Smooth muscle cell of the brain vasculature (primary cell): ENCODE measurements around the gene CNTNAP4.

Source experiments
- DNase-seq: peaks from one replicate; pipeline ENCODE4 v3.0.0-alpha.2; 2012; ENCODE audit warnings: low read depth, low spot score

CNTNAP4 gene

GRCh38 chr16:76276745-76277438, at the start of gene CNTNAP4:
Gene CNTNAP4, plus strand, starts transcription at chr16:76277401. Its CDS starts 262 bp downstream, at chr16:76277663.
- DNase-seq = no peak

GRCh38 chr16:76228546-76229146, 48.6 kb upstream of the CNTNAP4 start:
- DNase-seq = no peak

DNA sequence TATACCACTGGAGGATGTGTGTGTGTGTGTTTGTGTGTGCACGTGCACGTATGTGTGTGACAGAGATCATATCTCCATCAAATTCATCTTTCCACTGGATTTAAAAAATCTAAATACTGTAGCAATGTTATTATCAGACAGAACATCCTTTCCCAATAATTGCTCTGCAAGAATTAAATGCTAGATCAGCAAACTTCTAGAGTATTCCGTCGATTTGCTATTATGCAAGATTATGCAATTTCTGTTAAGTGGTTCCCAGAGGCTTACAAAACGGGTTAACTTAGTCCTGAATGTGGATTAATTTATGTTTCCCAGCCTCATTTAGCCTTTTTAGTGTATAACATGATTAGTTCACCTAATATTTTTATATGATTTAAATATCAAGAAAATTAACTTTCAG, 44.5 kb upstream of the CNTNAP4 start:
- no peak for DNase-seq

DNA sequence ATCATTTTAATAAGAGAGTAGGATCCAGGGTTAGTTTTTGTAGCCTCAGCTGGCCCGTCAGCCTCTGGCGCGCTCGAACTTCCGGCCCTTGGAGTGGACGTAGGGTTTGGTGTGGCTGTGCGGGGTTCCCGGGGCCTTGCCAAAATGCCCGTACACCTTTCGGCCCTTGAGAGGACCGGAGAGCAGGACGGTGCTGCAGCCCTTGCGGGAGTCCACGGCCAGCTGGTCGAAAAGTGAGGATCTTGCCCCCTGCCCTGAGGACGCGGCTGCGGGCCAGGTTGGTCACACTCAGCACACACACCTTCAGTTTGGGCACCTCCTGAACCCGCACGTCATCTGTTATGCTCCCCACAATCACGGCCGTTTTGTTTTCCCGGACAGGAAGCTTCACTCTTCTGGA, 42.2 kb upstream of the CNTNAP4 start:
- DNase-seq = no peak

GRCh38 chr16:76235426-76235825, 41.8 kb upstream of the CNTNAP4 start:
- DNase-seq = no peak

- no peak for DNase-seq
These were observed 39.7 kb upstream of the CNTNAP4 start for GRCh38 chr16:76237471-76237870.

DNA sequence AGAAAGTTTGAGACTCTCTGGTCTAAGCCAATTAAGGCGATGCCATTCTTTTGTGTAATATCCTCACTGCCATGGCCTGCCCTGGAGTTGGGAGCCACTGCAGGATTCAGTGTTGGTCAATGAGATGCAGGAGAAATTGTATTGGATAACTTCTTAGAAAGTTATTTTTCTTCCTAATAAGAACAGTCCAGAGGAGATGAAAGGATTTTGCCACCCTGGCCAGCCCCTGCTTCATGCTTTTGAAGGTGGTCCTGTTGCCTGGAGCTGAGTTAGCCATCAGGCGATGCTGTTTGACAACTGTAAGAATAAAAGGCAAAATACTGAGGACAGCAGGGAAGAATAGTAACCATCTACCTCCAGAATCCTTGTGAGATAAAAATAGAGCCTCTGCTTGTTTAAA, 35.4 kb upstream of the CNTNAP4 start:
- no peak for DNase-seq

- DNase-seq = no peak
These were observed 33.6 kb upstream of the CNTNAP4 start for GRCh38 chr16:76243620-76244019.

DNA sequence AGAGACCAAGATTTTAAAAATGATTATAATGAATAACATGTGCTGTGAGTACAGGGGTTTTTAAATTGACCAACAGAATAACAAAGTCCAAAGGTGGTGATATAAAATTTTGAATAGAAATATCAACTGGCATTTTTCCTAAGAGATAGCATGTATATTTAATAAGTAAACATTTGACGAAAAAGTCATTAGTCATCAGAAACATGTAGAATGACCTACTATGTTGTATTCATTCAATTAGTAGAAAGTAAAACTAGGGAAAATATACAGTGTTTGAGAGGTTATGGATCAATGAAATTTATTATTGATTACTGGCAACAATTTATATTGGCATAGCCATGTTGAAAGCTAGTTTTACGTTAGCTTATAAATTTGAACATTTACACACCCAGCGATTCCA, 30.6 kb upstream of the CNTNAP4 start:
- no peak for DNase-seq

DNA sequence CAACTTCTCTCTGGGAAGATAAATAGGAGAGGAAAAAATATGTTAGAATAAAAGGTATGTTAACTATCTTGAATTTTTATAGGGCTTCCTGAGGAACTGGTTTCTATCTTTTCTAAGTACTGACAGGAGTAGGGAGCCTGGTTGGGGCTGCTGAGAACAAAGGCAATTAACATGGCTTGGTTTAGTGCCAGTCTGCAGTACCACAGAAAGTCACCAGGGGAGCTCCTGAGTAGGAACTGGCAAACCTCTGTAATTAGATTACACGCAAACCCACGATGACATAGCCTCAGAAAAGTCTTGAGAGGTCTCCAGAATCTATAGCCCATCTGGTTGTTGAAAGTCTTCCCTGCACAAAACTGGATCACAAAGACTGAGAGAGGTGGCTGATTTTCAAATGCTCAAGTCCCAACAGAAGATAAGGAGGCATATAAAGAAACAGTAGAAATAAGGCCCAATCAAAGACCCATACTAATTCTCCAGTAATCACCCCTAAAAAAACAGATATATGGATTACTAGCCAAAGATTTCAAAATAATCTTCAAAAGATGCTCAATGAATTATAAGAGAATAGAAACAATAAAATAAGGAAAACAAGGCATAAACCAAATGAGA, 11.7 kb upstream of the CNTNAP4 start:
- DNase-seq = no peak

- no peak for DNase-seq
These were observed 8.4 kb upstream of the CNTNAP4 start for GRCh38 chr16:76268824-76269223.

GRCh38 chr16:76277460-76278030, 344 bp downstream of the CNTNAP4 start:
- no peak for DNase-seq

DNA sequence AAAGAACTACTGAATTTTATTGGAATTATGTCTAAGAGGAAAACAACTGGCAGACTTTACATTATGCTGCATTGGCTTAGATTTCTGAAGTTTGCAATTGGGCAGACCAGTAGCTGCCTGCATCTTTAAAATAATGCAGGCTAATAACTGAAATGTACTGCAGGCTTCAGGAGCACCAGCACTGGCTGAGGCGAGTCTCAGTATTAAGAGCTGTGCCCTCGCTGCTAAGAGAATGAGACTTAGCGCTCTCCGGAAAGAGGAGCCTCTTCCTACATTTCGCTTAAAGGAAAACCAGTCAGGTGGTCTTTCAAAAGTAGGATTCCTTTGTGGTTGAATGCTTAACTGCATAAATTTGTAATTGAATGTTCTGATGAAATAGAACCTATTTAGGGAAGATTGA, 885 bp downstream of the CNTNAP4 start:
- no peak for DNase-seq

DNA sequence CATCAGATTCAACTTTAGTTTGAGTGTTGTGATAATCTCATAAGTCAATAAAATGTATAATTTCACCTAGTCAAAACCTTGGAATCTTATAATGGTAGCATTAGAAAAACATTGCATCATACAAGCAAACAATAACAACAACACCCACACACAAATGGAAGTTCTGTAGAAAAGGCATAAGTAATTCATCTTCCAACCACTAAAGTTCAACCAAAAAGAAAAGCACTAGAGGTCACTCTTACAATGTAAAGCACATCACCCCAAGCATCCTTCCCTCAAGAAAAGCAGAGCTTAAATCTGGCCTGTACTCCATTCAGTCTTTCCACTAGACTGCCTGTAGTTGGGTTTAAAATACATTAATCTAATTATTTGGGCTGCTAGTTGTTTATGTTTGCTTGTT, 1.8 kb downstream of the CNTNAP4 start:
- DNase-seq = no peak

DNA sequence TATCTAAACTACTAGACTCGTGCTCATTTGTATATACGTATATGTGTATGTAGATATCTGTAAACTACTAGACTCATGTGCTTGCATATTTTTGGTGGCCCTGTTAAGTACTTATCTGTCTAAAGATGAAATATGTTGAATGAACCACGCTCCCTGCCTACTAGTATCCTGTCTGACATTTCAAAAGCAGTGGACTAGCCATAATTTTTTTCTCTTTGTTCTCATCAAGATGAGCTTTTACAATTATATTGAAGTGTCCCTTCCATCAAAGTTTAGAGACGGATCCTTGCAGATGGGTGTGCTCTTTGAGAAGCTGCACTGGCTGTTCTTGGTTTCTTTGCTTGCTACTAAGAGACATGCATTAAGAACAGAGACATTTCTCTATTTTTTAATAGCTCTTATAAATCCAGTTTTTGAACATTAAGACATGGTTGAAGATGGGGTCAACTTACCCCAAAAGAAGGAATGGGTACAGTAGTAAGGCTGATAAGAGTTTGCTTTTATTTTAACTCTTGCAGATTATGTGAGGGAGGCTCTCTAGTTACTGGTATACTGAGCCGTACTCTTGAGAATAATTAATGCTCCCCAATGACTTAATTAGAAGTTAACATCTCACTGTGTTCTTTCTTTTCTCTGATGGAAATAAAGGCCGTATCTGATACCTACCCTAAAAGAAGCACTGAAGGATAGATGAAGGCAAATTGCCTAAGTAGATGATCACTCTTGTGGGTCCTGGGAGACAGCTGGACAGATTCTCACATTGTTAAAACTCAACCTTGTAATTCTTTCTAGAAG, 3.4 kb downstream of the CNTNAP4 start:
- no peak for DNase-seq

GRCh38 chr16:76287466-76287865, 10.3 kb downstream of the CNTNAP4 start:
- DNase-seq = no peak

DNA sequence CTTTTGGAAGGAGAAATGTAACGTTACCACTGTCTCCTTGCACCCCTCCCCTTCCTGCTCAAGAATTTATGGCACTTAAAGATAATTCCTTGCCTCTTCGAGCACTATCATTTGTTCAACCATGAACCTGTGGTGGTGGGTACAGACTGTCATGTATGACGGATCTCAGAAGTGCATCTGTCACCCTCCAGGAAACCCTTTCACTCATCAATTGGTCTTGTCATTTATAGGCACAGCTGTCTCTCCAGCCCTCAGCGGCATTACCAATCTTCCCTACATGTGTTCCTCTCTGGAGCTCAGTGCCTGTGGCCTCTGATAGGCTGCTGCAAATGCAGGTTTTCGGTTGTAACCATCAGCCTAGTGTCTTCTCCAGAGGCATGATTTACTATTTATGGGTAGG, 15.0 kb downstream of the CNTNAP4 start:
- DNase-seq = no peak

GRCh38 chr16:76293980-76294379, 16.8 kb downstream of the CNTNAP4 start:
- no peak for DNase-seq

DNA sequence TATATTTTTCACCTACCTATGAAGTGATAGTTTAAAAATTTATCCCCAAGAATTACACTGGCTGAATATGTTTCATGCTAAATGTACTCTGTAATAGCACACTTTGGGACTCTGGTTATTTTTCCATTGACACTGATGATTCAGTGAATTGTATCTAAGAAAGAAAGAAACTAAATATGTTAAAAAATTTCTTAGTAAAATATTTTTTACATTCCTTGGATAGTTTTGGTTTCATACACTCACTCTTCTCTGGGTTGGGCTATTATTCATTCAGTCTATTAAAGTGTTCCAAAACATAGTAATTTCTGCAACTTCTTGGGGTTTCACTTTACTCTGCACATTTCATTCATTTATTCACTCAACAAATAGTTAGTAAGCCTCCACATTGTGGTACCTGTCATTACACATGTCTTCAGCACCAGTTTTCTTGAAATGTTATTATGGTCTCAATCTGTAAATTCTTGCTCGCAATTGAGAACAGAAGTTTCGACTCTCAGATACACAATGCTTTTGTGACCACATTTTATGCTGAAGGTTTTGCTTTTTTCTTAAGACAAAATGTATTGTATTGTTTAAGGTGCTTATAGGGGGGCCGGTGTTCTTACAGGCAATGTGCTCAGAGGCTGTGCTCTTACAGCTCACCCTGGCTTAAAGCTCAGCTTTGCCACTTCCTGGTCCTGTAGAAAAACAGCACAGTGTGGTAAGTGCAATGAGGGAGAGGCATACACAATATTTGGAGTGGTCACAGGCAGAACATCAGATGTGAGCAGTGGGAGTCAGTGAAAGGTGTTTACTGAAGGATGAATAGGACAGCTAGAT, 17.4 kb downstream of the CNTNAP4 start:
- DNase-seq = no peak

DNA sequence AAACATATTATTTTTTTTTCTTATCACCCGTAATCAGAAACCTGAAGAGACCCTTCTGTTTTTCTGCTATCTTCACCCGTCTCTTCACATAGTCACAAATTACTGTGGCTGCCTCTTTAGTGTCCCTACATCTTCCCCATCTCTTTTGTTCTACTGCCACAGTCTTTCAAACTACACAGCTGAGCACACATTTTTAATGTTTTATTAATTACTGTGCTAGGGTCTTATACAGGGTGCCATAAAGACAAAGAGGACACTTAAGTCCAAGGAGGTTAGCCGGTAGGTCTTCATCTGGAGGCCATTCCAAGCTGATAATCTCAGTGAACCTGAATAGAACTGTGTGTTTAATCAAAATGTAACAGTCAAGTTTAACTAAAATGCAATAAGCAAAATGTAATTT, 20.7 kb downstream of the CNTNAP4 start:
- DNase-seq = no peak

GRCh38 chr16:76303637-76304314, 26.6 kb downstream of the CNTNAP4 start:
- DNase-seq = no peak
